ENCODE measurements around the gene PLCG1. TPM values are rescaled to one million over a fixed set of nuclear protein-coding genes. Genes with fewer than 3 reads are reported as not detected.
A peak's percentile ranks its signal among the peaks of the same experiment; 100 is the strongest.
"Not testable (repeated sequence)": the region's sequence is repeated elsewhere in the genome, so short reads cannot be mapped to it uniquely, and the experiment has no call there.

PLCG1 gene
- total RNA-seq = 10 to 100 TPM; 81.0 to 83.0 TPM
- long read RNA-seq, donor 1, partial matches to known transcripts = 0 of 4 reads
- long read RNA-seq, donor 1, other reads (novel, unspliced or antisense) = 4 of 4 reads
- long read RNA-seq, donor 2, partial matches to known transcripts = 1 of 6 reads
- long read RNA-seq, donor 2, other reads (novel, unspliced or antisense) = 5 of 6 reads

DNA sequence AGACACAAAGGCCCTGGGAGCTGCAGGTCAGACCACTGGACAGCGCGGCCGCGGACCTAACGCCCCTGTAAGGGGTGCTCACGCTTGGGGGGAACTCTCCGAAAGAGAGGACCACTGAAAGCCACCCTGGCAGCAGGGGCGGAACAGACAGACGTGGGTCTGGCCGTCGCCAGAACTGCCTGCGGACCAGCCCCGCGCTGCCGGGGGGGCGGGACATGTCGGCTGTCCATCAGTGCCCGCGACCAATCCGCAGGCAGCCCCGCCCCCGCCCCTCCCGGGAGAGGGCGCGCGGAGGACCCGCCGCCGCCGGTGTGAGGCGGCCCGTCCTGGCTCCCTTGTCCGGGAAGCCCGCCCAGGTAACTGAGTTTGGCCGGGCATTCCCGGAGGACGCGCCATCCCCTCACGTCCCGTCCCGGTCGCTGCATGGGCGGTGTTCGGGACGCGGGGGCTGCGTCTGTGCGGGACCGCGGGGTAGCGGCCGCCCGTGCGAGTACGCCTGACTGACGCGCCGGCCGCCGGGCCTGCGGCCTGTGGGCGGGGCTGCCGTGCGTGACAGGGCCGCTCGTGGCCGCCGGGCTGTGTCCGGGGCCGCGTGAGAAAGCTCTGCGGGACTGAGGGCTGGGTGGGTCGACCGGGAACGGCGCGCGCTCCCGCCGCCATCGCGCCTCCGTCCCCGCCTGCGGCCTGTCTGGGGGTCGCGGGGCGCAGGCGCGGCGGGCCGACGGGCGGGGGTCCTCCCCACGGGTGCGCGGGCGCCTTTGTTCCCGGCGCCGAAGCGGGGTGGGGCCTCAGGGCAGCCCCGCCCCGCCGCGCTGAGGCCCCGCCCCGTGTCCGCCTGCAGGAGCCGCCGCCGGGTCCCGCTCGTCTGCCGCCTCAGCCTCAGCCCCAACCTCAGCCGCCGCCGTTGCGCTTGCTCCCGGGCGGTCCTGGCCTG, at the start of gene PLCG1:
TSS of gene PLCG1 (plus strand) at position 864 of the 934 bp plus-strand sequence. CDS start 99 bp downstream, outside the sequence.
- DNase-seq (ENCODE audit: low spot score) = peak; percentile 95
- intact Hi-C loops (cut with DNase I) = no loop called here

DNA sequence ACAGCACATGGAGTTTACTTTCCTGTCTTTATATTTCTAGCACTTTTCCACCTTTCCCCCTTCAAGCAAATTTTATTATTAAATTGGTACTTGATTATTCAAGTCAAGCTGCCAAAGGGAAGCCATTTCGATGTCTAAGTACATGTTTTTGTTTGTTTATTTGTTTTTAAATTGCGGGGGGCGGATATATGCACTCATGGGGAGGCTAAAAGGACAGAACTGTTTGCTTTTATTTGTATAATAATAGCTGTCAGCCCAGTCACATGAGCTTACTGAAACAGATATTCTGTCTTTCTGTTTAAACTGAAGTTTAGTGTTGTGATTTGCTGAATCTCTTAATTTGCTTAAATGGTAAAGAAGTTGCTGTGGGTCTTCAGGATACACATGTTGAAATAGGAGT, 49.6 kb upstream of the PLCG1 start:
- no peak for DNase-seq (ENCODE audit: low spot score)
- intact Hi-C loops (cut with DNase I) = loop anchor here in 1 of 2 donors (1.0 kb wide), 1 partner anchor 38 kb away; no protein-coding TSS in a partner anchor

DNA sequence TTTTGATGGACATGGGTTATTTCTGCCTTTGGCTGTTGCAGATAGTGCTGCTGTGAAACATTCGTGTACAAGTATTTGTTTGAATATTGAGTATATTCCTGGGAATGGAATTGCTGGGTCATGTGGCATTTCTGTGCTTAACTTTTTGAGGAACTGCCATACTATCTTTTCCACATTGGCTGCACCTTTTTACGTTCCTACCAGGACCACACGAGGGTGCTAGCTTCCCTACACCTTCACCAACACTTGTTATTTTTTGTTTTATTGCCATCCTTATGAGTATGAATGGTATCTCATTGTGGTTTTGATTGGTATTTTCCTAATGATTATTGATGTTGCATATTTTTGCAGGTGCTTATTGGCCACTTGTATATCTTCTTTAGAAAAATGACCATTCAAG, 47.8 kb upstream of the PLCG1 start:
- DNase-seq (ENCODE audit: low spot score) = no peak
- intact Hi-C loops (cut with DNase I) = no loop called here

- no peak for DNase-seq (ENCODE audit: low spot score)
- intact Hi-C loops (cut with DNase I) = loop anchor here in 1 of 2 donors (5.0 kb wide), 1 partner anchor 1065 kb away; no protein-coding TSS in a partner anchor
Measured at GRCh38 chr20:41091927-41092326, 45.4 kb upstream of the PLCG1 start.

DNA sequence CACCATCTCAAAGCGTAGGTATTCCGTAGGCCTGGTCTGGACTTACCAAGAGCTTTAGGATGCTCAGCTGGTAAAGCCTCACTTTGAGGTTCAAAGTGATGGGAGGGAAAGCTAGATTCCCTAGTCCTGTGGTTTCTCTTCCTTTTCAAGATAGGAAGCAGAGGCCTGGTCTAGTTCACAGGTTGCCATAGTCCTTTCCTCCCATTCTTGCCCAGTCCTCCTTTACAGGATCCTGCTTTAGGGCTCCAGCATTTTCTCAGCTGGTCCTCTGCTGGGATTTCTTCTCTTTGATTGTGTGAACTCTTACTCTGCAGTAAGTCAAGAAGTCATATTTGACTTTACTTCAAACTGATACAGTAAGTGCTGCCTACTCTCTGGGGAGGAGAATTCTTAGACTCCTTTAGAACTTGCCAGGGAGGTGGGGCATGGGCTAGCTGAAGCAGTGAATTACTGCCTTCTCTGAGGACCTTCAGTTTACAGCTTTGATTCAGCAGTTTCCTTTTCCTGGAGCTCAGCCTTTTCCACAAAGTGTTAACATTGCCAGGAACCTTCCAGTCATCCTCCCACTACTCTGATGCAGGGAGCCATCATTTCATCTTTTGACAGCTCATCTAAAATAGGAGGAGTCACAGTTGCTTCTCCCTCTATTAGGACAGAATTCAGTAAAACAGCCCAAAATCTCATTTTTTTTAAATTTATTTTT, 42.8 kb upstream of the PLCG1 start:
- DNase-seq (ENCODE audit: low spot score) = no peak
- intact Hi-C loops (cut with DNase I) = loop anchor here (2.0 to 5.0 kb wide), 4 partner anchors 102 to 1067 kb away; no protein-coding TSS in a partner anchor

DNA sequence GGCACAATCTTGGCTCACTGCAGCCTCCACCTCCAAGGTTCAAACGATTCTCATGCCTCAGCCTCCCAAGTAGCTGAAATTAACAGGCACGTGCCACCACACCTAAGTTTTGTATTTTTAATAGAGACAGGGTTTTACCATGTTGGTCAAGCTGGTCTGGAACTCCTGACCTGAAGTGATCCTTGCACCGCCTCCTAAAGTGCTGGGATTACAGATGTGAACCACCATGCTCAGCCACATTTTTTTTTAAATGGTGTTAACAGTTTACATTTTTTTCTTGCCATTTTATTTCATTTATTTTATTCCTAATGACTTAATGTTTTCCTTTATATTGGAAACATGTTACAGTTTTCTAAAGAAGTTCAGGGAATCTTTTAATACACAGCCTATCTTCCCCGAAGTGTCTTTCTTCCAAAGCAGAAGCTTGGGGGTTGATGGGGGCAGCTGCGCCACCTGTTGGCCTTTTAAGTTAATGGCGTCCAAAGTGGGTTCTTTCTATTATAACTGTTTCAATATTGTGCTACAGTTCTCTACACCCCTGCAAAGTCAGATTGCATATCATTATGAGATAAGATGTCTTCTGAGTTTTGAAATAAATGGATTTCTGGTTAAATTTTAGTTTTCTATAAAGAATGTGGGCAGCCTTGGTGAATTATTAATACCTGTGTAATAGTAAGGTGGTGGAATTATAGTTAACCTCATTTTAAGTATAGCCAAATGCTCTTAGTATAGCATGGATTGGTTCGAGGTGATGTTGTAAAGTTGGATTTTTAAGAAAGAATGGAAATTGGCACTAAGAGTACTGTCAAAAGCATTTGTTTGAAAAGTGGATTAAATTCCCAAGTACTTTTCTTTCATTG, 42.0 kb upstream of the PLCG1 start:
- peak; percentile 85 for DNase-seq (ENCODE audit: low spot score)
- intact Hi-C loops (cut with DNase I) = loop anchor here (2.0 to 5.0 kb wide), 3 partner anchors 103 to 127 kb away; no protein-coding TSS in a partner anchor

DNA sequence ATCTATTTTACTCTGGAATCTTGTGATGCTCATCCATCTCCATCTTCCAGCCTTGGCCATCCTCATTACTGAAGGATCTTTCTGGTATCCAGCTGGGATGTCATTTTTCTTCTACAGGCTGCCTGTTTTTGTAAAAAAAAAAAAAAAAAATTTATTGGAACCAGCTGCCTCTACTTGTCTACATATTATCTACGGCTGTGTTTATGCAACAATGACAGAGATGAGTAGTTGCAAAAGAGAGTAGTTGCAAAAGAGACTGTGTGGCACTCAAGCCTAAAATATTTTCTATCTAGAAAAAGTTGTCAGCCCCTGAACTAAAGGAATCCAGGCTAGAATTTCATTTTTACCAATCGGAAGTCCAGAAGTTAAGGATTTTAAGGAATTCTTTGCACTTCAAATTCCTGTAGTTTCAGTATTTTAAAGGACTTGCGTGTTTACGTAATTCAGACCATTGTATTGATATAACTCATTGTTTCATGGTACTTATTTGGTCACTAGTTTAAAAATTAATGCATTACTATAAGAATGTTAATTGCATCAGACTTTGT, 38.6 kb upstream of the PLCG1 start:
- no peak for DNase-seq (ENCODE audit: low spot score)
- intact Hi-C loops (cut with DNase I) = loop anchor here (5.0 kb wide), 2 partner anchors 106 to 111 kb away; no protein-coding TSS in a partner anchor

- intact Hi-C loops (cut with DNase I) = no loop called here
- no peak for DNase-seq (ENCODE audit: low spot score)
Measured at GRCh38 chr20:41100001-41100480, 37.3 kb upstream of the PLCG1 start.

DNA sequence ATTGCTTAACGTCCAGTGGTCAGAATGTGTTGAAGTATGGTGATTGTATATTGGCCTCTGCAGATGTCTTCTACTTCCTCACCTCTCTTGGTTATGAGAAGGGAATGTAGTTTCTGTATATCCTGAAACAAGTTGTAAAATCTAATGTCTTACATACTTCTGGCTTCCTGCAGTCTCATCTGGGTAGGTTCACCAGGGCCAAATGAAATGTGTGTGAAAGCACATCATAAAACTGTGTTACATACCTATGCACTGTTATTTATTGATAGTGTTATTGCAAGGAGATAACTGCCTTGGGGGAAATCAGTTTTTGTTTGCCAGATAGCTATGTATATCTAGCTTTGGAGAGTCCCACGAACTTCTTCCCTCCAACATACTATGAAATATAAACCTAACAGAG, 35.7 kb upstream of the PLCG1 start:
- intact Hi-C loops (cut with DNase I) = no loop called here
- DNase-seq (ENCODE audit: low spot score) = no peak

- DNase-seq (ENCODE audit: low spot score) = no peak
- intact Hi-C loops (cut with DNase I) = no loop called here
Measured at GRCh38 chr20:41108531-41108930, 28.8 kb upstream of the PLCG1 start.

- intact Hi-C loops (cut with DNase I) = no loop called here
Measured at GRCh38 chr20:41110012-41110411, 27.3 kb upstream of the PLCG1 start.

GRCh38 chr20:41110930-41111577, 26.3 kb upstream of the PLCG1 start:
- DNase-seq (ENCODE audit: low spot score) = no peak
- intact Hi-C loops (cut with DNase I) = no loop called here

More at GRCh38 chr20:41110012-41110411, 27.3 kb upstream of the PLCG1 start:
- no peak for DNase-seq (ENCODE audit: low spot score)

- intact Hi-C loops (cut with DNase I) = no loop called here
- no peak for DNase-seq (ENCODE audit: low spot score)
Measured at GRCh38 chr20:41111578-41111951, 25.8 kb upstream of the PLCG1 start.

GRCh38 chr20:41116282-41116956, 20.9 kb upstream of the PLCG1 start:
- DNase-seq (ENCODE audit: low spot score) = no peak
- intact Hi-C loops (cut with DNase I) = no loop called here

DNA sequence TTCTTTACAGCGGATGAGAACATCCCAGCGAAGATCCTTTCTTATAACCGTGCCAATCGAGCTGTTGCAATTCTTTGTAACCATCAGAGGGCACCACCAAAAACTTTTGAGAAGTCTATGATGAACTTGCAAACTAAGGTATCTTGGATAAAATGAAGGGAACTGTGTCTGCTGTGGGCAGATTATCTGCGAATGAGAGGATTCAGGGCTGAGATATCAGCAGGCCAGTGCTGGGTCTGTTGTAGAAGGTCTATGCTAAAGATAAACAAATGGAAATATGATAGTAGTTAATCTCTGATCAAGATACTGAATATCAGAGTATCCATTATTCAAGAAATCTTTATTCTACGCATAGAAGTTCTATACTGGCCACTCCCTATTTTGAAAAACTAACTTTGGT, 19.2 kb upstream of the PLCG1 start:
- intact Hi-C loops (cut with DNase I); DNase-seq (ENCODE audit: low spot score): not testable (repeated sequence)

- intact Hi-C loops (cut with DNase I) = no loop called here
- no peak for DNase-seq (ENCODE audit: low spot score)
Measured at GRCh38 chr20:41118632-41119031, 18.7 kb upstream of the PLCG1 start.

Measured in posterior vena cava (tissue), 2 donors.